ENCODE data around the gene TDRKH.

The TDRKH gene

GRCh38 chr1:151825204-151825603 is 34.9 kb upstream of the TDRKH start:
- DNase-seq (ENCODE audit: insufficient read length, low spot score): no peak
- FAIRE-seq: no peak

GRCh38 chr1:151823175-151823574 is 32.9 kb upstream of the TDRKH start:
- FAIRE-seq (no peak), DNase-seq (ENCODE audit: insufficient read length, low spot score) (no peak)

GRCh38 chr1:151822404-151822803 is 32.1 kb upstream of the TDRKH start:
- no peak for DNase-seq (ENCODE audit: insufficient read length, low spot score)

GRCh38 chr1:151820940-151821339 is 30.6 kb upstream of the TDRKH start:
- no peak for FAIRE-seq

More at GRCh38 chr1:151822404-151822803, 32.1 kb upstream of the TDRKH start:
- FAIRE-seq: no peak

GRCh38 chr1:151819976-151820623 is 29.8 kb upstream of the TDRKH start:
- no peak for FAIRE-seq
- DNase-seq (ENCODE audit: insufficient read length, low spot score): no peak

More at GRCh38 chr1:151820940-151821339, 30.6 kb upstream of the TDRKH start:
- DNase-seq (ENCODE audit: insufficient read length, low spot score): no peak

GRCh38 chr1:151819227-151819835 is 29.0 kb upstream of the TDRKH start:
- FAIRE-seq (no peak), DNase-seq (ENCODE audit: insufficient read length, low spot score) (no peak)

GRCh38 chr1:151817353-151817730 is 27.0 kb upstream of the TDRKH start:
- FAIRE-seq (no peak), DNase-seq (ENCODE audit: insufficient read length, low spot score) (no peak)

GRCh38 chr1:151816548-151817352 is 26.4 kb upstream of the TDRKH start:
- FAIRE-seq (no peak), DNase-seq (ENCODE audit: insufficient read length, low spot score) (no peak)

GRCh38 chr1:151815716-151816327 is 25.5 kb upstream of the TDRKH start:
- DNase-seq (ENCODE audit: insufficient read length, low spot score) (no peak), FAIRE-seq (no peak)

GRCh38 chr1:151814971-151815545 is 24.8 kb upstream of the TDRKH start:
- DNase-seq (ENCODE audit: insufficient read length, low spot score): no peak
- FAIRE-seq: no peak

- FAIRE-seq: no peak
- DNase-seq (ENCODE audit: insufficient read length, low spot score): no peak
Observed at GRCh38 chr1:151814426-151814825, 24.1 kb upstream of the TDRKH start.

GRCh38 chr1:151813271-151813977 is 23.1 kb upstream of the TDRKH start:
- DNase-seq (ENCODE audit: insufficient read length, low spot score) (no peak), FAIRE-seq (no peak)

GRCh38 chr1:151811181-151811580 is 20.9 kb upstream of the TDRKH start:
- no peak for DNase-seq (ENCODE audit: insufficient read length, low spot score)
- no peak for FAIRE-seq

- FAIRE-seq: no peak
- DNase-seq (ENCODE audit: insufficient read length, low spot score): no peak
Observed at GRCh38 chr1:151809985-151810556, 19.8 kb upstream of the TDRKH start.

- FAIRE-seq (no peak), DNase-seq (ENCODE audit: insufficient read length, low spot score) (no peak)
Observed at GRCh38 chr1:151809290-151809984, 19.1 kb upstream of the TDRKH start.

- no peak for FAIRE-seq
- no peak for DNase-seq (ENCODE audit: insufficient read length, low spot score)
Observed at GRCh38 chr1:151807766-151808165, 17.5 kb upstream of the TDRKH start.

- FAIRE-seq (no peak), DNase-seq (ENCODE audit: insufficient read length, low spot score) (no peak)
Observed at GRCh38 chr1:151807131-151807530, 16.8 kb upstream of the TDRKH start.

GRCh38 chr1:151806170-151806569 is 15.9 kb upstream of the TDRKH start:
- DNase-seq (ENCODE audit: insufficient read length, low spot score) (no peak), FAIRE-seq (no peak)

- no peak for FAIRE-seq
Observed at GRCh38 chr1:151805066-151805820, 14.9 kb upstream of the TDRKH start, which contains the start of gene LINGO4. Gene LINGO4 (minus strand): TSS chr1:151805419. CDS start chr1:151802704, 2,715 bp downstream.

More at GRCh38 chr1:151805066-151805820, 14.9 kb upstream of the TDRKH start, which contains the start of gene LINGO4:
- DNase-seq (ENCODE audit: insufficient read length, low spot score): no peak
